ENCODE data around the gene FAM169A.

DNA sequence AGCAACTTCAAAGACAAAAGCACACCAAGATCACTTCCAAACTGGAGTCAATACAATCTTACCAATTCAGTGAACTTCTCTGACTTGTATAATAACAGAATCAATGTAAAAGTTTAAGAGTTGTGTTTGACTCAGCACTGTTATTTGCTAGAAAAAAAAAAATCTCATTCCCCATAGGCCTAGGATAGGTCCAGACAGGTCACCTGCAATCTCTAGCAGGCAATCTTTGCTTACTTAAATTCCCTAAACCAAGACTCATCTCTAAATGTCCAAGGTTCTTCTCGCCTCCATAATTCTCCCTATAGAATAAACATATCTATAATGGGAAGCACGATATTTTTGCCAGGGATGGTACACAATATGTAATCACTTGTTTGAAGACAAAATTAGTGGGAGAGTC lies 2.5 kb downstream of the FAM169A start:
- TF ChIP-seq, protein P1, sequence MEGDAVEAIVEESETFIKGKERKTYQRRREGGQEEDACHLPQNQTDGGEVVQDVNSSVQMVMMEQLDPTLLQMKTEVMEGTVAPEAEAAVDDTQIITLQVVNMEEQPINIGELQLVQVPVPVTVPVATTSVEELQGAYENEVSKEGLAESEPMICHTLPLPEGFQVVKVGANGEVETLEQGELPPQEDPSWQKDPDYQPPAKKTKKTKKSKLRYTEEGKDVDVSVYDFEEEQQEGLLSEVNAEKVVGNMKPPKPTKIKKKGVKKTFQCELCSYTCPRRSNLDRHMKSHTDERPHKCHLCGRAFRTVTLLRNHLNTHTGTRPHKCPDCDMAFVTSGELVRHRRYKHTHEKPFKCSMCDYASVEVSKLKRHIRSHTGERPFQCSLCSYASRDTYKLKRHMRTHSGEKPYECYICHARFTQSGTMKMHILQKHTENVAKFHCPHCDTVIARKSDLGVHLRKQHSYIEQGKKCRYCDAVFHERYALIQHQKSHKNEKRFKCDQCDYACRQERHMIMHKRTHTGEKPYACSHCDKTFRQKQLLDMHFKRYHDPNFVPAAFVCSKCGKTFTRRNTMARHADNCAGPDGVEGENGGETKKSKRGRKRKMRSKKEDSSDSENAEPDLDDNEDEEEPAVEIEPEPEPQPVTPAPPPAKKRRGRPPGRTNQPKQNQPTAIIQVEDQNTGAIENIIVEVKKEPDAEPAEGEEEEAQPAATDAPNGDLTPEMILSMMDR (IDR thresholded peaks at IDR 0.05; ENCODE audit: insufficient read depth, low read length, poor library complexity, severe bottlenecking), result no peak
- TF ChIP-seq EZH2phosphoT487 (conservative IDR thresholded peaks at IDR 0.05; ENCODE audit: low read length), result no peak
